Neutrophil (primary cell): Measurements from ENCODE around the gene DPF3.

Source experiments
- H3K27ac ChIP-seq: fragments of 200-600 bp; sonication (generic); 2 replicates; pipeline ENCODE4 v1.5.1; 2016; ENCODE audit warnings: mild to moderate bottlenecking, moderate library complexity
- H3K27me3 ChIP-seq: fragments of 200-600 bp; sonication (generic); 2 replicates; pipeline ENCODE4 v1.6.0; 2016; ENCODE audit warnings: mild to moderate bottlenecking
- H3K36me3 ChIP-seq: fragments of 200-600 bp; sonication (generic); 2 replicates; pipeline ENCODE4 v1.5.1; 2017
- H3K4me1 ChIP-seq, 2 experiments: fragments of 200-600 bp in 1 of 2; sonication (generic) in 1 of 2; 1 replicate in 1 of 2; 2 replicates in 1 of 2; pipeline versions ENCODE4 v1.5.1 to v1.6.1; 2013 to 2016; ENCODE audit warnings: low read depth in 1 of 2, low read length in 1 of 2, mild to moderate bottlenecking in 1 of 2, moderate library complexity in 1 of 2; ENCODE audit not compliant: control insufficient read depth in 1 of 2, insufficient read depth in 1 of 2
- H3K4me3 ChIP-seq, 2 experiments: fragments of 200-600 bp in 1 of 2; sonication (generic) in 1 of 2; 1 replicate in 1 of 2; 2 replicates in 1 of 2; pipeline ENCODE4 v1.5.1; 2013 to 2016; ENCODE audit warnings: low read depth in 1 of 2, low read length in 1 of 2, mild to moderate bottlenecking in 1 of 2, moderate library complexity in 1 of 2
- H3K9me3 ChIP-seq: fragments of 200-600 bp; sonication (generic); 2 replicates; pipeline ENCODE4 v1.5.1; 2016
- TF ChIP-seq, protein P1 (sequence below): fragments of 200-600 bp; sonication (generic); IDR thresholded peaks from 2 replicates; pipeline ENCODE4 v1.5.1; 2016; ENCODE audit warnings: antibody characterized with exemption

DPF3 gene

DNA sequence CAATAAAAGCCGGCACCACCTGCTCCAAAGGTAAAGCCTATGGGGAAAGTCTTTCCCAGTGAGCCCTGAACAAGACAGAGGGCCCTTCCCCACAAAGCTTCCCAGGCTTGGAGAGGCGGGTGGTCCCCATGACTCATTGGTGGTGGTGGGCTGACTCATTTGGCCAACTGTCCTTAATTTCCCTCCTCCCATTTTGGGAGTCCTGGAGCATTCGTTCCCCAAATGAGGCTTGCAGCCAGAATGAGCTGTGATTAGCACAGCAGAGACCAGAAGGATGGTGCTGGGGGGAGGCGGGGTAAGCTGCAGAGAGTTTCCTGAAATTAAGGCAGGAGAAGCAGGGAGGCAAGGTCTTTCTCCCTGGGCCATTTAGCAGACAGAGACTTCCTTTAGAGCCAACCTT is 241.7 kb downstream of the DPF3 start:
- no peak overlapping the region for H3K4me3 ChIP-seq
- H3K27ac ChIP-seq: no peak overlapping the region
- no peaks in the 10 kb centered on the region for H3K4me1 ChIP-seq
- no peaks in the 10 kb centered on the region for H3K27me3 ChIP-seq
- no peaks in the 10 kb centered on the region for H3K9me3 ChIP-seq
- TF ChIP-seq, protein P1, sequence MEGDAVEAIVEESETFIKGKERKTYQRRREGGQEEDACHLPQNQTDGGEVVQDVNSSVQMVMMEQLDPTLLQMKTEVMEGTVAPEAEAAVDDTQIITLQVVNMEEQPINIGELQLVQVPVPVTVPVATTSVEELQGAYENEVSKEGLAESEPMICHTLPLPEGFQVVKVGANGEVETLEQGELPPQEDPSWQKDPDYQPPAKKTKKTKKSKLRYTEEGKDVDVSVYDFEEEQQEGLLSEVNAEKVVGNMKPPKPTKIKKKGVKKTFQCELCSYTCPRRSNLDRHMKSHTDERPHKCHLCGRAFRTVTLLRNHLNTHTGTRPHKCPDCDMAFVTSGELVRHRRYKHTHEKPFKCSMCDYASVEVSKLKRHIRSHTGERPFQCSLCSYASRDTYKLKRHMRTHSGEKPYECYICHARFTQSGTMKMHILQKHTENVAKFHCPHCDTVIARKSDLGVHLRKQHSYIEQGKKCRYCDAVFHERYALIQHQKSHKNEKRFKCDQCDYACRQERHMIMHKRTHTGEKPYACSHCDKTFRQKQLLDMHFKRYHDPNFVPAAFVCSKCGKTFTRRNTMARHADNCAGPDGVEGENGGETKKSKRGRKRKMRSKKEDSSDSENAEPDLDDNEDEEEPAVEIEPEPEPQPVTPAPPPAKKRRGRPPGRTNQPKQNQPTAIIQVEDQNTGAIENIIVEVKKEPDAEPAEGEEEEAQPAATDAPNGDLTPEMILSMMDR: no peak
- no peaks in the 10 kb centered on the region for H3K36me3 ChIP-seq

DNA sequence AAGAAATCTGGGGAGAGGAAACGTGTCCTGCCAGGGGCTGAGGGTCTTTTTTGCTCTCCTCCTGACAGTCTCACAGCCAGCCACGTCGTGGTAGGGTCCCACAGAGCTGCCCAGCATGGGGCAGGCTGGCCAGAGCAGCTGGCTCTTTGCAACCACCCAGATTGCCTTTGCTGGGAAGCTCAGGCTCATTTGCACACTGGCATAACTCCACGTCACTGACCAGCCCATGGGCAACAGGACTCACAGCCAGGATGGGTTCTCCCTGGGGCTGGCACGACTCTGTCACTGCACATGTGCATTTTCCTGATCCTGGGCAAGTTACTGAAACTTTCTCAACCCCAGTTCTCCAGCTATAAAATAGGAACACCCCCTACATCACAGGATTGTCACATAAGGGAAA is 242.2 kb downstream of the DPF3 start:
- H3K4me1 ChIP-seq: no peaks in the 10 kb centered on the region
- TF ChIP-seq, protein P1: no peak
- H3K4me3 ChIP-seq: no peak overlapping the region
- no peak overlapping the region for H3K27ac ChIP-seq
- H3K27me3 ChIP-seq: no peaks in the 10 kb centered on the region
- H3K9me3 ChIP-seq: no peaks in the 10 kb centered on the region
- no peaks in the 10 kb centered on the region for H3K36me3 ChIP-seq

DNA sequence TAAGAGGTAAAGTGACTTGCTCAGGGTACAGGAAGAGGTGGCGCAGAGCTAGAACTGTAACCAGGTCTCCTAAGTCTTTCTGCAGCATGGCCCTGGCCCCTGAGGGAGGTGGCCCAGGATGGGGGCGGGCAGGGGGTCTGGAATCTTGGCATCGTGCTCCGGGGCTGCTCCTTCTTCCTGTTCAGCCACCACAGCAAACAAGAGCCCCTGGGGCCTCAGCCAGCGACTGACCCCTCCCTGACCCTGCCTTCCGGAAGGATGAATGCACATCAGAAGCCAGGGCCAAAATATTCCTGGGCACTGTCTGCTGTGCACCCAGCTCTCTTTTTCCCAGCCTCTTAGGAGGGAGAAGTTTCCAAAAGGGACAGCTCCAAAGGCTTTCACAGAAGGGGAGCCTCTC is 242.8 kb downstream of the DPF3 start:
- TF ChIP-seq, protein P1: no peak
- Histone ChIP-seq H3K27me3 (no peaks in the 10 kb centered on the region), H3K9me3 (no peaks in the 10 kb centered on the region), H3K4me1 (no peaks in the 10 kb centered on the region), H3K4me3 (no peak overlapping the region), H3K27ac (no peak overlapping the region), H3K36me3 (no peaks in the 10 kb centered on the region)

DNA sequence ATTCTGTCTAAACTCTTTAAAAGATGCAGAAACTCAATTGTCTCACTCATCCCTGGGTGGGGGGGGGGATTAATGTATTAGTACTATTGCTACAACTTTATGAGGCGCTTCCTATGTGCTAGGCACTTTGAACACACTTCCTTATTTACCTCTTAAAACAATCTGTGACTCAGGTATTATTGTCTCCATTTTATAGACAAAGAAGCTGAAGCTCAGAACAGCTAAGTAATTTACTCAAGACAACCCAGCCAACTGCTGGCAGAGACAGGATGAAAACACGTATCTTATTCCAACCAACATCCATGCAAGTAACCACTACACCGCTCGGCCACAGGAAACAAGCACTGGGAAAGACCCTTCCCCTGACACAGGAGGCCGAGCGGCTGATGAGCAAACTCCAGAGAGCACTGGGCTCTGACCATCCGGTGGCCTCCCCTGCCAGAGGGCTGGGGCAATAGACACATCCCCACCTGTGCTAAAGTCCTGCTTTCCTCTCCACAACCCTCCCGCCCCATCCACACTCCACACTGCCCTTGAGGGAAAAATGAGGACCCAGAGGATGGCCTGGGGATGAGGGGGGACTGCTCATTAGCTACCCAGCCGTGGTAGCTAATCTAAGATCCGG is 244.2 kb downstream of the DPF3 start:
- H3K27me3 ChIP-seq: no peaks in the 10 kb centered on the region
- H3K9me3 ChIP-seq: no peaks in the 10 kb centered on the region
- TF ChIP-seq, protein P1: no peak
- no peak overlapping the region for H3K4me3 ChIP-seq
- no peaks in the 10 kb centered on the region for H3K4me1 ChIP-seq
- no peak overlapping the region for H3K27ac ChIP-seq
- H3K36me3 ChIP-seq: no peaks in the 10 kb centered on the region

DNA sequence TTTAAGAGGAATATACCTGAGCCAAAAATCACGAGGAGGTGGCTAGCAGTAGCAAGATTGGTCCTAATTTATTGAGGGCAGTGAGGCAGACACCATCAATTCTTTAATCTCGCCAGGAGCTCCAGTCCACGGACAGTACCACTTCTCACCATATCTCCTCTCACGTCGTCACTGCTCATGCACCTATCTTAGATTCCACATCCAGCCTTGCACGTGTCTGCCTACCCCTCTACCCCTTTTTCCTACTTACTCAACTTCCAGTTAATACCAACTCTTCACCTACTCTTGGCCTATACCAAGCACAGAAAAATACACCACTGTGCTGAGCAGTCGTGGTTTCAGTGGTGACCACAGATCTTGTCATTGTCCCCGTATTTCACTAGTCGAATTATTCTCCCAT is 246.1 kb downstream of the DPF3 start:
- Histone ChIP-seq H3K4me3 (no peak overlapping the region), H3K4me1 (no peaks in the 10 kb centered on the region), H3K9me3 (no peaks in the 10 kb centered on the region), H3K27me3 (no peaks in the 10 kb centered on the region), H3K27ac (no peak overlapping the region), H3K36me3 (no peaks in the 10 kb centered on the region)
- TF ChIP-seq, protein P1: no peak
